Nucleus accumbens (tissue), 56 donors: Measurements from ENCODE around the gene EPG5.
"Not testable (repeated sequence)": the region's sequence is repeated elsewhere in the genome, so short reads cannot be mapped to it uniquely, and the experiment has no call there.

Source experiments
- DNase-seq, 56 donors: peaks; one replicate each; lab custom pipeline; 2025; lab: John Stamatoyannopoulos, UW

The EPG5 gene

GRCh38 chr18:45843019-45843418 lies 124.1 kb downstream of the EPG5 start:
- DNase-seq, result no peak

GRCh38 chr18:45841765-45842442 lies 125.2 kb downstream of the EPG5 start:
- no peak for DNase-seq

- no peak for DNase-seq
Measured at GRCh38 chr18:45841060-45841764, 125.9 kb downstream of the EPG5 start.

GRCh38 chr18:45839414-45840395 lies 127.4 kb downstream of the EPG5 start:
- DNase-seq, result no peak

- peak in 1 of 56 donors; percentile 16 for DNase-seq
Measured at GRCh38 chr18:45838302-45839070, 128.6 kb downstream of the EPG5 start.

GRCh38 chr18:45837283-45838070 lies 129.7 kb downstream of the EPG5 start:
- peak in 1 of 56 donors; percentile 27 for DNase-seq

- no peak for DNase-seq
Measured at GRCh38 chr18:45836242-45837205, 130.6 kb downstream of the EPG5 start.

- DNase-seq, result no peak
Measured at GRCh38 chr18:45835057-45835636, 132.0 kb downstream of the EPG5 start.

- DNase-seq, result no peak
Measured at GRCh38 chr18:45834306-45834705, 132.8 kb downstream of the EPG5 start.

- no peak for DNase-seq
Measured at GRCh38 chr18:45833846-45834245, 133.3 kb downstream of the EPG5 start.

GRCh38 chr18:45830917-45831316 lies 136.2 kb downstream of the EPG5 start:
- DNase-seq, result no peak

GRCh38 chr18:45829855-45830254 lies 137.3 kb downstream of the EPG5 start:
- peak in 1 of 56 donors; percentile 55 for DNase-seq

- DNase-seq, result no peak
Measured at GRCh38 chr18:45828917-45829811, 138.0 kb downstream of the EPG5 start.

- not testable (repeated sequence) for DNase-seq
Measured at GRCh38 chr18:45826716-45827115, 140.4 kb downstream of the EPG5 start.

GRCh38 chr18:45826084-45826483 lies 141.0 kb downstream of the EPG5 start:
- no peak for DNase-seq

- DNase-seq, result no peak
Measured at GRCh38 chr18:45825258-45826044, 141.7 kb downstream of the EPG5 start, which contains the start of gene SIGLEC15. SIGLEC15 (plus strand) TSS chr18:45825675; CDS start chr18:45825729, 54 bp downstream.
